IPS-18c (cell line): ENCODE data around the gene OR1S1.

Experiments
- H3K4me3 ChIP-seq: 2 replicates; pipeline ENCODE4 v1.7.0; 2013; ENCODE audit warnings: low read depth, mild to moderate bottlenecking, low read length, moderate library complexity; ENCODE audit not compliant: insufficient read depth
- H3K9me3 ChIP-seq: one replicate; pipeline ENCODE4 v1.6.1; 2013; ENCODE audit warnings: mild to moderate bottlenecking, low read length, moderate library complexity; ENCODE audit not compliant: control insufficient read depth, insufficient read depth

Gene OR1S1

DNA sequence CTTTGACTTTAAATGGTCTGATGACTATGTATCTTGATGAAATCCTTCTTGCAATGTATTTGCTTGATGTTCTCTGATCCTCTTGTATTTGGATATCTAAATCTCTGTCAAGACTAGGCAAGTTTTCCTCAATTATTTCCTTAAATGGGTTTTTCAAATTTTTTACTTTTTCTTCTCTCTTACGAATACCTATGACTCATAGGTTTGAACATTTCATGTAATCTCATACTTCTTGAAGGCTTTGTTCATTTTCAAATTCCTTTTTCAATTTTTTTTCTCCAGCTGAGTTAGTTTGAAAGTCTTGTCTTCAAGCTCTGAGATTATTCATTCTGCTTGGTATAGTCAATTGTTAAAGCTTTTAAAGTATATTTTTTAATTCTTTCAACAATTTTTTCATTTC is 42.4 kb downstream of the OR1S1 start:
- H3K9me3 ChIP-seq, result no peaks in the 10 kb centered on the region
- H3K4me3 ChIP-seq, result no peak overlapping the region

DNA sequence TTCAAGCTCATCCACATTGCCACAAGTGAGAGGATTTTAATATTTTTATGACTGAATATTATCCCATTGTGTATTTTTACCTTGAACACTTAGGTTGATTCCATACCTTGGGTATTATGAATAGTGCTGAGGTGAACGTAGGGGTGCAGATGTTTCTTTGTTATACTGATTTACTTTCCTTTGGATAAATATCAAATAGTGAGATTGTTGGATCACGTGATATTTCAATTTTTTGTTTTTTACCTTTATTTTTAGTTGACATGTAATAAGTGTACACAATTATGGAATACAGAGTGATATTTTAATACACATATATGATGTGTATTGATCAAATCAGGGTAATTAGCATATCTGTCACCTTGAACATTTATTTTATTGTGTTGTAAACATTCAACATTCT is 47.5 kb downstream of the OR1S1 start:
- Histone ChIP-seq H3K4me3 (no peak overlapping the region), H3K9me3 (no peaks in the 10 kb centered on the region)
